Spleen (tissue), 11 donors: ENCODE data around the gene ERICH2. TPM values are rescaled to one million over a fixed set of nuclear protein-coding genes. Genes with fewer than 3 reads are reported as not detected.
A peak's percentile ranks its signal among the peaks of the same experiment; 100 is the strongest.

ENCODE experiments used
- DNase-seq: peaks from one replicate; pipeline ENCODE4 v3.0.0-alpha.2; 2020
- H3K27ac ChIP-seq, 8 donors: fragments of 200-600 bp; sonication (generic) in 7 of 8; 1 replicate in 4 of 8; 2 replicates in 4 of 8; pipeline versions ENCODE4 v1.5.0 to v1.8.0; 2016 to 2021; ENCODE audit warnings: inconsistent platforms in 4 of 8, mild to moderate bottlenecking in 4 of 8, moderate library complexity in 1 of 8
- H3K27me3 ChIP-seq, 7 donors: fragments of 200-600 bp; sonication (generic) in 6 of 7; replicated peaks in 1 of 7; 1 replicate in 4 of 7; 2 replicates in 3 of 7; pipeline versions ENCODE4 v1.5.0 to v1.8.0; 2016 to 2021; ENCODE audit warnings: inconsistent platforms in 3 of 7, mild to moderate bottlenecking in 1 of 7
- H3K36me3 ChIP-seq, 6 donors: fragments of 200-600 bp; sonication (generic) in 5 of 6; 1 replicate in 4 of 6; 2 replicates in 2 of 6; pipeline versions ENCODE4 v1.5.0 to v1.8.0; 2016 to 2021; ENCODE audit warnings: inconsistent platforms in 2 of 6
- H3K4me1 ChIP-seq, 6 donors: fragments of 200-600 bp; sonication (generic) in 5 of 6; 1 replicate in 3 of 6; 2 replicates in 3 of 6; pipeline versions ENCODE4 v1.5.0 to v1.8.0; 2016 to 2021; ENCODE audit warnings: inconsistent platforms in 3 of 6
- H3K4me3 ChIP-seq, 8 donors: fragments of 200-600 bp; sonication (generic) in 7 of 8; 1 replicate in 4 of 8; 2 replicates in 4 of 8; pipeline versions ENCODE4 v1.5.0 to v1.8.0; 2016 to 2021; ENCODE audit warnings: inconsistent platforms in 4 of 8, mild to moderate bottlenecking in 4 of 8, moderate library complexity in 2 of 8
- H3K9me3 ChIP-seq, 8 donors: fragments of 200-600 bp; sonication (generic) in 7 of 8; 1 replicate in 4 of 8; 2 replicates in 4 of 8; pipeline versions ENCODE4 v1.5.0 to v1.8.0; 2016 to 2021; ENCODE audit warnings: inconsistent platforms in 4 of 8
- CTCF ChIP-seq, 11 experiments: fragments of 200-600 bp in 7 of 11; fragments of 450-650 bp in 4 of 11; sonication (generic) in 4 of 11; IDR thresholded peaks in 8 of 11; conservative IDR thresholded peaks in 3 of 11; 1 replicate in 7 of 11; 2 replicates in 4 of 11; pipeline versions ENCODE4 v1.4.0 to v1.8.0; 2016 to 2021; ENCODE audit warnings: antibody characterized with exemption in 11 of 11, inconsistent platforms in 4 of 11, mild to moderate bottlenecking in 1 of 11
- POLR2A ChIP-seq, 3 donors: fragments of 450-650 bp; IDR thresholded peaks; one replicate each; pipeline ENCODE4 v1.5.1; 2017; ENCODE audit warnings: antibody characterized with exemption in 3 of 3, mild to moderate bottlenecking in 1 of 3
- POLR2AphosphoS5 ChIP-seq, 3 donors: sonication (generic); formaldehyde crosslinking; IDR thresholded peaks; one replicate each; pipeline ENCODE4 v1.5.1; 2017; ENCODE audit warnings: antibody characterized with exemption in 3 of 3
- WGBS, 5 donors: extraction: QIAGEN DNeasy Blood & Tissue Kit in 3 of 5; methylation state at CpG; one replicate each; pipeline versions ENCODE4 v1.1.5 to v1.1.7; 2013 to 2018; 5-methylcytosine and 5-hydroxymethylcytosine counted together
- intact Hi-C: fragments of 100-400 bp; cut with DNase I; formaldehyde crosslinking; loops from one replicate; pipeline ENCODE4 v1.15.0; 2023; ENCODE audit warnings: low total_unique reads
- polyA plus RNA-seq, 3 donors: library from polyadenylated mRNA; stranded (reverse); fragments of 200-250 nt; gene quantifications; one replicate each; pipeline ENCODE4 v1.2.1, GENCODE V29; 2013
- total RNA-seq, 7 donors: library from RNA; depleted of rRNA in 3 of 7; stranded (reverse); fragments of >200 nt in 3 of 7; fragmentation: NEBNext Ultra II Directional in 4 of 7; extraction: Animal tissue kit (Norgen Biotek cat#: 25700) in 4 of 7; gene quantifications; one replicate each; pipeline versions ENCODE4 v1.1.0 to v1.2.1, GENCODE V29; 2016 to 2021
- donor health status: healthy with polysubstance abuse.
- donor health status: DM: no; HTN: no; CAD: no; lungs with moderate emphysema.
- donor health status: DM: no; HTN: no; CAD: no.
- donor health status: Bipolar disorder and iron deficiency.
- donor health status: healthy.
- donor health status: DM: no; HTN: no; CAD: no.
- donor health status: DM: yes; HTN: yes; CAD: no.

Gene ERICH2
- total and polyA plus RNA-seq, 10 donors: 0.14 TPM; not detected in 9

GRCh38 chr2:170783549-170783948 lies 13.4 kb downstream of the ERICH2 start:
- H3K36me3 ChIP-seq: no peaks in the 10 kb centered on the region
- no peaks in the 10 kb centered on the region for H3K9me3 ChIP-seq
- H3K27me3 ChIP-seq: peaks cover 0 to 22% (median 0%) of the 10 kb centered on the region in 7 donors
- WGBS, 5 donors: 90 to 100% (median 96%) methylated on average over 1 of the region's 1 CpG
- no peak for TF ChIP-seq CTCF (IDR thresholded peaks at IDR 0.05 in 8 of 11, conservative IDR thresholded peaks at IDR 0.05 in 3 of 11)
- TF ChIP-seq POLR2A (IDR thresholded peaks at IDR 0.05): no peak
- TF ChIP-seq POLR2AphosphoS5 (IDR thresholded peaks at IDR 0.05): no peak
- intact Hi-C loops: no loop called here
- H3K4me3 ChIP-seq: no peak overlapping the region
- H3K4me1 ChIP-seq: no peaks in the 10 kb centered on the region
- no peak overlapping the region for H3K27ac ChIP-seq
- no peak for DNase-seq

DNA sequence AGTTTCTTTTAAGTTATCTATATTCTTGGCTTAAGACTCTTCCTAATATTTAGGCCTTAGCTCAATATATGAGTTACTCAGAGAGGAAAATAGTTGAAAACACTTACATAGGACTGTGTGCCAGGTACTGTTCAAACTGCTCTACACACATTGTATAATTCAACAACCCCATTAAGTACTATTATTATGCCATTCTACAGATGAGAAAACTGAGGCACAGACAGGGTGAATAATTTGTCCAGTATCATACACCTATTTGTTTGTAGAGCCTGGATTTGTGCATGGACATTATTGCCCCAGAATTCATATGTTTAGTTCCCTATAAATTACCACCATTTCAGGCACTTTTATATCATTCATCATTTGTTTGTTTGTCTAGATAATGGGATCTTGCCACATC lies 28.8 kb downstream of the ERICH2 start:
- Histone ChIP-seq H3K9me3 (no peaks in the 10 kb centered on the region), H3K36me3 (no peaks in the 10 kb centered on the region), H3K4me1 (no peaks in the 10 kb centered on the region), H3K27me3 (peaks cover 0 to 49% (median 0%) of the 10 kb centered on the region in 7 donors), H3K27ac (no peak overlapping the region), H3K4me3 (no peak overlapping the region)
- no peak for DNase-seq
- intact Hi-C loops: no loop called here
- TF ChIP-seq POLR2AphosphoS5 (IDR thresholded peaks at IDR 0.05) (no peak), POLR2A (IDR thresholded peaks at IDR 0.05) (no peak), CTCF (IDR thresholded peaks at IDR 0.05 in 8 of 11, conservative IDR thresholded peaks at IDR 0.05 in 3 of 11) (no peak)

- 71 to 88% (median 83%) methylated on average over 2 of the region's 2 CpGs for WGBS, 5 donors
- intact Hi-C loops: no loop called here
- TF ChIP-seq CTCF (IDR thresholded peaks at IDR 0.05 in 8 of 11, conservative IDR thresholded peaks at IDR 0.05 in 3 of 11): no peak
- no peak for TF ChIP-seq POLR2AphosphoS5 (IDR thresholded peaks at IDR 0.05)
- TF ChIP-seq POLR2A (IDR thresholded peaks at IDR 0.05): no peak
- Histone ChIP-seq H3K9me3 (no peaks in the 10 kb centered on the region), H3K4me1 (no peaks in the 10 kb centered on the region), H3K36me3 (no peaks in the 10 kb centered on the region), H3K4me3 (no peak overlapping the region), H3K27me3 (peaks cover 0 to 36% (median 3%) of the 10 kb centered on the region in 7 donors), H3K27ac (no peak overlapping the region)
- DNase-seq: no peak
Observed at GRCh38 chr2:170806548-170806947, 36.4 kb downstream of the ERICH2 start.

GRCh38 chr2:170812710-170813600 lies 42.8 kb downstream of the ERICH2 start:
- DNase-seq: no peak
- H3K36me3 ChIP-seq: no peaks in the 10 kb centered on the region
- peaks cover 26 to 52% (median 34%) of the 10 kb centered on the region in 6 donors for H3K4me1 ChIP-seq
- no peaks in the 10 kb centered on the region for H3K9me3 ChIP-seq
- WGBS, 5 donors: 5 to 7% (median 7%) methylated on average over 14 of the region's 14 CpGs
- no peak overlapping the region for H3K27ac ChIP-seq
- H3K4me3 ChIP-seq: no peak overlapping the region
- intact Hi-C loops: loop anchor here (5.0 to 10.0 kb wide), 4 partner anchors 326 to 578 kb away; no protein-coding TSS in a partner anchor
- TF ChIP-seq CTCF (IDR thresholded peaks at IDR 0.05 in 8 of 11, conservative IDR thresholded peaks at IDR 0.05 in 3 of 11) (peak; percentile 37 to 72 (median 55)), POLR2A (IDR thresholded peaks at IDR 0.05) (no peak)
- H3K27me3 ChIP-seq: peaks cover 13 to 88% (median 59%) of the 10 kb centered on the region in 7 donors
